ENCODE data around the gene PDHX.

Gene PDHX

DNA sequence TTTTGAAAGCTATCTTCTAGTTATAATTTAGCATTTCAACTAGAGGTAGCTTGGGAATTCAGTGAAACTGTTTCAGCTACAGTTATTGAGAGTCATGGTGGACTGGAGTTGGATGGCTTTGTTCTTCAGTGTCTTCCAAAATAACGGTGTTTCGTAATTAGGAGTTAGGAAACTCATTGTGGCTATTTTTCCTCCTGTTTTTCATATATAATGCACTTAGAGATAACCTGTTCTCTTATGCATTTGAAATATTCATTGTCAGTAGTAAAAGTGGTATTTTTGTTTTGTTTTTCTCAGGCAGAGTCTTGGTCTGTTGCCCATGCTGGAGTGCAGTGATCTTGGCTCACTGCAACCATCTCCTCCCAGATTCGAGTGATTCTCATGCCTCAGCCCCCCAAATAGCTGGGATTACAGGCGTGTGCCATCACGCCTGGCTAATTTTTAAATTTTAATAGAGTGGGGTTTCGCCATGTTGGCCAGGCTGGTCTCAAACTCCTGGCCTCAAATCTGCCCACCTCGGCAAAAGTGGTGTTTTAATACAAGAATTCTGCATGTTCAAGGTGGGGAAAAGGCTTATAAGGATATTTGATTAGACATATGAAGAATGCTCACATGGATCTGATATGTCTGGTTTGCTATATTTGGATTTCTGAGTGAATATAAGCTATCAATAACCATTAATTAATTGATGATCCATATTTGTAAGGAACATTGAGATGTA, 12.7 kb downstream of the PDHX start:
- H3K4me1 ChIP-seq (ENCODE audit: control insufficient read depth, insufficient read depth, low read length, poor library complexity, severe bottlenecking), result peaks cover 21% of the 10 kb centered on the region
- H3K4me3 ChIP-seq (ENCODE audit: extremely low read depth, insufficient read depth, low read length, poor library complexity, severe bottlenecking), result no peak overlapping the region
- peaks cover 17% of the 10 kb centered on the region for H3K36me3 ChIP-seq (ENCODE audit: control insufficient read depth, insufficient read depth, low read length)
- H3K9me3 ChIP-seq (ENCODE audit: control insufficient read depth, low read length), result no peaks in the 10 kb centered on the region
- 76 to 93% methylated on average over 4 to 5 of the region's 7 CpGs for WGBS, 2 experiments (ENCODE audit: insufficient coverage in 2 of 2)
- no peak overlapping the region for H3K27ac ChIP-seq (ENCODE audit: low read depth, low read length, severe bottlenecking)

GRCh38 chr11:34929794-34930763, 13.7 kb downstream of the PDHX start:
- 91 to 93% methylated on average over 10 to 11 of the region's 11 CpGs for WGBS, 2 experiments (ENCODE audit: insufficient coverage in 2 of 2)
- Histone ChIP-seq H3K4me1 (ENCODE audit: control insufficient read depth, insufficient read depth, low read length, poor library complexity, severe bottlenecking) (peaks cover 21% of the 10 kb centered on the region), H3K9me3 (ENCODE audit: control insufficient read depth, low read length) (no peaks in the 10 kb centered on the region), H3K36me3 (ENCODE audit: control insufficient read depth, insufficient read depth, low read length) (peaks cover 19% of the 10 kb centered on the region), H3K4me3 (ENCODE audit: extremely low read depth, insufficient read depth, low read length, poor library complexity, severe bottlenecking) (no peak overlapping the region), H3K27ac (ENCODE audit: low read depth, low read length, severe bottlenecking) (no peak overlapping the region)

DNA sequence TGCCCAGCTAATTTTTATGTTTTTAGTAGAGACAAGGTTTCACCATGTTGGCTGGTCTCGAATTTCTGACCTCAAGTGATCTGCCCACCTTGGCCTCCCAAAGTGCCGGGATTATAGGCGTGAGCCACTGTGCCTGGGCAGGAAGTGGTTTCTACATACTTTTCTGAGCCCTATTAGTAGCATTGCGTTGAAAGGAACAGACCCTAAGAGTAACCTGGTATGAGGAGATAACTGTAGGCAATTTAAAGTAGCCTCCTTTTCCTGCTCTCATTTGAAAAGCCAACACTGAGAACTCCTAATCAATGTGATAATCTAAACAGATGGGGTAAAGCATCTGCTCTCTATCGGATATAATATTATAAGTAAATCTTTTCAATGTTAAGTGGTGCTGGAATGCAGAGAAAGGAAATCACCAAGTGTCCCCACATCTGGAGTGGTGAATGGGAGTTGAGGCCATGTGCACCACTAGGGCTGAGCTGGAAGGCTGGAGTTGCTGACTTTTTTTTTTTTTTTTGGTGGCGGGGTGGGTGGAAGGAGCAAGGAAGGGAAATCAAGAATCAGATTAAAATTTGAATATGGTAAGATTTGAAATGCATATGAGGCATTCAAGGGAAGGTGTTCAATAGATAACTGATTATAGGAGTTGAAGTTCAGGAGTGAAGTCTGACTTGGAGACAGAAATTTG, 20.7 kb downstream of the PDHX start:
- Histone ChIP-seq H3K4me3 (ENCODE audit: extremely low read depth, insufficient read depth, low read length, poor library complexity, severe bottlenecking) (no peak overlapping the region), H3K4me1 (ENCODE audit: control insufficient read depth, insufficient read depth, low read length, poor library complexity, severe bottlenecking) (no peaks in the 10 kb centered on the region), H3K36me3 (ENCODE audit: control insufficient read depth, insufficient read depth, low read length) (peaks cover 28% of the 10 kb centered on the region), H3K27ac (ENCODE audit: low read depth, low read length, severe bottlenecking) (no peak overlapping the region), H3K9me3 (ENCODE audit: control insufficient read depth, low read length) (no peaks in the 10 kb centered on the region)
- whole genome bisulfite sequencing, 2 experiments (ENCODE audit: insufficient coverage in 2 of 2), result 90 to 91% methylated on average over 3 to 4 of the region's 6 CpGs

GRCh38 chr11:34938611-34939010, 22.2 kb downstream of the PDHX start:
- no peaks in the 10 kb centered on the region for H3K4me1 ChIP-seq (ENCODE audit: control insufficient read depth, insufficient read depth, low read length, poor library complexity, severe bottlenecking)
- peaks cover 15% of the 10 kb centered on the region for H3K36me3 ChIP-seq (ENCODE audit: control insufficient read depth, insufficient read depth, low read length)
- 100% methylated on average over 1 of the region's 1 CpG; no CpG with 5 or more reads in 1 of the 2 experiments for WGBS, 2 experiments (ENCODE audit: insufficient coverage in 2 of 2)
- no peak overlapping the region for H3K27ac ChIP-seq (ENCODE audit: low read depth, low read length, severe bottlenecking)
- no peak overlapping the region for H3K4me3 ChIP-seq (ENCODE audit: extremely low read depth, insufficient read depth, low read length, poor library complexity, severe bottlenecking)
- no peaks in the 10 kb centered on the region for H3K9me3 ChIP-seq (ENCODE audit: control insufficient read depth, low read length)

- Histone ChIP-seq H3K27ac (ENCODE audit: low read depth, low read length, severe bottlenecking) (no peak overlapping the region), H3K36me3 (ENCODE audit: control insufficient read depth, insufficient read depth, low read length) (peaks cover 9% of the 10 kb centered on the region), H3K9me3 (ENCODE audit: control insufficient read depth, low read length) (no peaks in the 10 kb centered on the region), H3K4me1 (ENCODE audit: control insufficient read depth, insufficient read depth, low read length, poor library complexity, severe bottlenecking) (no peaks in the 10 kb centered on the region), H3K4me3 (ENCODE audit: extremely low read depth, insufficient read depth, low read length, poor library complexity, severe bottlenecking) (no peak overlapping the region)
- WGBS, 2 experiments (ENCODE audit: insufficient coverage in 2 of 2), result no CpG with 5 or more reads among the region's 4 CpGs
These were observed 23.7 kb downstream of the PDHX start for GRCh38 chr11:34940026-34940677.

DNA sequence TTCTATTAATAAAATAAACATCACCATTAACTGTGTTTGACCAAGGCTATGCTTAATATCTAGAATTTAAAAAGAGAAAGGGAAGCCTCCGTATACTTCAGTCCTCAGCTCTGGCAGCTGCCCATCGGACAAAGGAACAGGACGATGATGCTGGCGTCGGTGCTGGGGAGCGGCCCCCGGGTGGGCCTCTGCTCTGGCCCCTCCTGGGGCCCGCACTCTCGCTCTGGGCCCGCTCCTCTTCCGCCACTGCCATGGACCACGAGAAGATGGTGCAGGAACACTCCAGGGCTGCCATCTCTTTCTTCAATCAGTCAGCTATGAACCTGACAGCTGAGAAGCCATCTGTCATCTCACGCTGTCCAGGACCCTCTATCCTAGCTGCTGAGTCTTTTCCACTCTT, 25.3 kb downstream of the PDHX start:
- Histone ChIP-seq H3K4me1 (ENCODE audit: control insufficient read depth, insufficient read depth, low read length, poor library complexity, severe bottlenecking) (no peaks in the 10 kb centered on the region), H3K4me3 (ENCODE audit: extremely low read depth, insufficient read depth, low read length, poor library complexity, severe bottlenecking) (no peak overlapping the region), H3K27ac (ENCODE audit: low read depth, low read length, severe bottlenecking) (no peak overlapping the region), H3K9me3 (ENCODE audit: control insufficient read depth, low read length) (no peaks in the 10 kb centered on the region), H3K36me3 (ENCODE audit: control insufficient read depth, insufficient read depth, low read length) (peaks cover 7% of the 10 kb centered on the region)
- WGBS, 2 experiments (ENCODE audit: insufficient coverage in 2 of 2), result 94 to 96% methylated on average over 13 of the region's 13 CpGs

GRCh38 chr11:34944692-34945091, 28.3 kb downstream of the PDHX start:
- Histone ChIP-seq H3K4me1 (ENCODE audit: control insufficient read depth, insufficient read depth, low read length, poor library complexity, severe bottlenecking) (no peaks in the 10 kb centered on the region), H3K27ac (ENCODE audit: low read depth, low read length, severe bottlenecking) (no peak overlapping the region), H3K9me3 (ENCODE audit: control insufficient read depth, low read length) (no peaks in the 10 kb centered on the region), H3K36me3 (ENCODE audit: control insufficient read depth, insufficient read depth, low read length) (peaks cover 13% of the 10 kb centered on the region), H3K4me3 (ENCODE audit: extremely low read depth, insufficient read depth, low read length, poor library complexity, severe bottlenecking) (no peak overlapping the region)
- WGBS, 2 experiments (ENCODE audit: insufficient coverage in 2 of 2), result no CpG with 5 or more reads among the region's 1 CpG

GRCh38 chr11:34948696-34949095, 32.3 kb downstream of the PDHX start:
- H3K4me1 ChIP-seq (ENCODE audit: control insufficient read depth, insufficient read depth, low read length, poor library complexity, severe bottlenecking), result no peaks in the 10 kb centered on the region
- H3K27ac ChIP-seq (ENCODE audit: low read depth, low read length, severe bottlenecking), result no peak overlapping the region
- no peaks in the 10 kb centered on the region for H3K9me3 ChIP-seq (ENCODE audit: control insufficient read depth, low read length)
- H3K4me3 ChIP-seq (ENCODE audit: extremely low read depth, insufficient read depth, low read length, poor library complexity, severe bottlenecking), result no peak overlapping the region
- peaks cover 14% of the 10 kb centered on the region for H3K36me3 ChIP-seq (ENCODE audit: control insufficient read depth, insufficient read depth, low read length)

- WGBS, 2 experiments (ENCODE audit: insufficient coverage in 2 of 2), result 100% methylated on average over 1 of the region's 1 CpG; no CpG with 5 or more reads in 1 of the 2 experiments
- Histone ChIP-seq H3K4me1 (ENCODE audit: control insufficient read depth, insufficient read depth, low read length, poor library complexity, severe bottlenecking) (no peaks in the 10 kb centered on the region), H3K9me3 (ENCODE audit: control insufficient read depth, low read length) (no peaks in the 10 kb centered on the region)
These were observed 37.5 kb downstream of the PDHX start for GRCh38 chr11:34953955-34954354.

GRCh38 chr11:34957206-34957605, 40.8 kb downstream of the PDHX start:
- H3K36me3 ChIP-seq (ENCODE audit: control insufficient read depth, insufficient read depth, low read length), result peaks cover 19% of the 10 kb centered on the region
- no peaks in the 10 kb centered on the region for H3K4me1 ChIP-seq (ENCODE audit: control insufficient read depth, insufficient read depth, low read length, poor library complexity, severe bottlenecking)
- 100% methylated on average over 2 of the region's 5 CpGs; no CpG with 5 or more reads in 1 of the 2 experiments for WGBS, 2 experiments (ENCODE audit: insufficient coverage in 2 of 2)

More at GRCh38 chr11:34953955-34954354, 37.5 kb downstream of the PDHX start:
- H3K27ac ChIP-seq (ENCODE audit: low read depth, low read length, severe bottlenecking), result no peak overlapping the region
- H3K36me3 ChIP-seq (ENCODE audit: control insufficient read depth, insufficient read depth, low read length), result peaks cover 18% of the 10 kb centered on the region
- H3K4me3 ChIP-seq (ENCODE audit: extremely low read depth, insufficient read depth, low read length, poor library complexity, severe bottlenecking), result no peak overlapping the region

More at GRCh38 chr11:34957206-34957605, 40.8 kb downstream of the PDHX start:
- Histone ChIP-seq H3K9me3 (ENCODE audit: control insufficient read depth, low read length) (no peaks in the 10 kb centered on the region), H3K4me3 (ENCODE audit: extremely low read depth, insufficient read depth, low read length, poor library complexity, severe bottlenecking) (no peak overlapping the region), H3K27ac (ENCODE audit: low read depth, low read length, severe bottlenecking) (no peak overlapping the region)
